ENCODE results near the gene C1QL2.

The C1QL2 gene

GRCh38 chr2:119178776-119179175, 20.2 kb upstream of the C1QL2 start:
- DNase-seq = no peak

- no peak for DNase-seq
Measured at GRCh38 chr2:119177838-119178190, 19.3 kb upstream of the C1QL2 start.

GRCh38 chr2:119177171-119177837, 18.8 kb upstream of the C1QL2 start:
- no peak for DNase-seq

GRCh38 chr2:119175517-119175916, 17.0 kb upstream of the C1QL2 start:
- no peak for DNase-seq

GRCh38 chr2:119174993-119175347, 16.4 kb upstream of the C1QL2 start:
- no peak for DNase-seq

- DNase-seq = peak; percentile 39
Measured at GRCh38 chr2:119174216-119174992, 15.9 kb upstream of the C1QL2 start.

- DNase-seq = no peak
Measured at GRCh38 chr2:119173556-119174060, 15.1 kb upstream of the C1QL2 start.

- DNase-seq = no peak
Measured at GRCh38 chr2:119170504-119170903, 12.0 kb upstream of the C1QL2 start.

- no peak for DNase-seq
Measured at GRCh38 chr2:119169717-119170116, 11.2 kb upstream of the C1QL2 start.

- no peak for DNase-seq
Measured at GRCh38 chr2:119160361-119160990, 1.9 kb upstream of the C1QL2 start.

- no peak for DNase-seq
Measured at GRCh38 chr2:119157850-119158511, 570 bp downstream of the C1QL2 start.

GRCh38 chr2:119156891-119157773, 1.4 kb downstream of the C1QL2 start:
- DNase-seq = no peak

- no peak for DNase-seq
Measured at GRCh38 chr2:119156105-119156890, 2.3 kb downstream of the C1QL2 start.

GRCh38 chr2:119155633-119156032, 2.9 kb downstream of the C1QL2 start:
- DNase-seq = no peak

- DNase-seq = no peak
Measured at GRCh38 chr2:119154076-119154475, 4.5 kb downstream of the C1QL2 start.

- no peak for DNase-seq
Measured at GRCh38 chr2:119149611-119150010, 8.9 kb downstream of the C1QL2 start.

- no peak for DNase-seq
Measured at GRCh38 chr2:119147776-119148715, 10.5 kb downstream of the C1QL2 start.

GRCh38 chr2:119144806-119145205, 13.7 kb downstream of the C1QL2 start:
- DNase-seq = no peak

GRCh38 chr2:119142824-119143223, 15.7 kb downstream of the C1QL2 start:
- DNase-seq = no peak

GRCh38 chr2:119137502-119137901, 21.0 kb downstream of the C1QL2 start:
- DNase-seq = no peak

Data from CD4-positive, alpha-beta T cell treated with Interleukin-15 for 1 hour (primary cell).